Mesenchymal stem cell (in vitro differentiated cells and primary cell): ENCODE data around the gene UBE2E1.
A peak's percentile ranks its signal among the peaks of the same experiment; 100 is the strongest.
"Not testable (repeated sequence)": the region's sequence is repeated elsewhere in the genome, so short reads cannot be mapped to it uniquely, and the experiment has no call there.

Experiments
- DNase-seq: peaks from one replicate; pipeline ENCODE4 v3.0.0-alpha.2; 2013
- H2AFZ ChIP-seq: one replicate; pipeline ENCODE4 v1.6.1; 2013; ENCODE audit warnings: low read depth, mild to moderate bottlenecking, control low read depth, inconsistent platforms, low read length, moderate library complexity
- H2AK5ac ChIP-seq: 2 replicates; pipeline ENCODE4 v1.6.1; 2013; ENCODE audit warnings: low read length, moderate library complexity, mild to moderate bottlenecking, inconsistent platforms; ENCODE audit not compliant: severe bottlenecking
- H2BK120ac ChIP-seq: one replicate; pipeline ENCODE4 v1.6.1; 2013; ENCODE audit warnings: low read depth, mild to moderate bottlenecking, inconsistent platforms, low read length, moderate library complexity
- H2BK12ac ChIP-seq, 2 experiments: one replicate each; pipeline ENCODE4 v1.6.1; 2013; ENCODE audit warnings: inconsistent platforms in 2 of 2, low read length in 2 of 2, mild to moderate bottlenecking in 2 of 2, moderate library complexity in 2 of 2, control low read depth in 1 of 2
- H2BK15ac ChIP-seq: one replicate; pipeline ENCODE4 v1.6.1; 2013; ENCODE audit warnings: mild to moderate bottlenecking, low read depth, inconsistent platforms; ENCODE audit not compliant: poor library complexity, severe bottlenecking
- H2BK5ac ChIP-seq: 2 replicates; pipeline ENCODE4 v1.6.1; 2013; ENCODE audit warnings: low read depth, mild to moderate bottlenecking, low read length, control low read depth, inconsistent platforms; ENCODE audit not compliant: poor library complexity, severe bottlenecking
- H3K14ac ChIP-seq, 2 experiments: one replicate each; pipeline ENCODE4 v1.6.1; 2013; ENCODE audit warnings: inconsistent platforms in 2 of 2, low read length in 2 of 2, control low read depth in 1 of 2, mild to moderate bottlenecking in 1 of 2, moderate library complexity in 1 of 2
- H3K18ac ChIP-seq, 2 experiments: one replicate each; pipeline ENCODE4 v1.6.1; 2013; ENCODE audit warnings: inconsistent platforms in 2 of 2, low read length in 2 of 2, control low read depth in 1 of 2, low read depth in 1 of 2, mild to moderate bottlenecking in 1 of 2
- H3K23ac ChIP-seq, 2 experiments: one replicate each; pipeline ENCODE4 v1.6.1; 2013; ENCODE audit warnings: inconsistent platforms in 2 of 2, low read length in 2 of 2, mild to moderate bottlenecking in 2 of 2, moderate library complexity in 2 of 2, control low read depth in 1 of 2
- H3K27ac ChIP-seq: 2 replicates; pipeline ENCODE4 v1.5.1; 2013; ENCODE audit warnings: mild to moderate bottlenecking, moderate library complexity, low read length, control low read depth, inconsistent platforms; ENCODE audit not compliant: poor library complexity, severe bottlenecking
- H3K27me3 ChIP-seq, 2 experiments: 2 replicates each; pipeline versions ENCODE4 v1.6.1 to v1.7.0; 2013; ENCODE audit warnings: low read length in 2 of 2, mild to moderate bottlenecking in 2 of 2, moderate library complexity in 2 of 2, control low read depth in 1 of 2, inconsistent platforms in 1 of 2; ENCODE audit not compliant: control insufficient read depth in 1 of 2, insufficient read depth in 1 of 2
- H3K36me3 ChIP-seq, 2 experiments: 2 replicates each; pipeline versions ENCODE4 v1.6.1 to v1.7.0; 2013; ENCODE audit warnings: low read length in 2 of 2, control low read depth in 1 of 2, inconsistent platforms in 1 of 2, low read depth in 1 of 2, mild to moderate bottlenecking in 1 of 2; ENCODE audit not compliant: insufficient read depth in 2 of 2, control insufficient read depth in 1 of 2
- H3K4ac ChIP-seq, 2 experiments: one replicate each; pipeline ENCODE4 v1.6.1; 2013; ENCODE audit warnings: inconsistent platforms in 2 of 2, low read length in 2 of 2, mild to moderate bottlenecking in 2 of 2, moderate library complexity in 2 of 2, control low read depth in 1 of 2, low read depth in 1 of 2
- H3K4me1 ChIP-seq: 2 replicates; pipeline ENCODE4 v1.6.1; 2013; ENCODE audit warnings: low read depth, low read length, control low read depth; ENCODE audit not compliant: control insufficient read depth, insufficient read depth
- H3K4me2 ChIP-seq: 2 replicates; pipeline ENCODE4 v1.6.1; 2013; ENCODE audit warnings: low read length, mild to moderate bottlenecking, inconsistent platforms; ENCODE audit not compliant: poor library complexity, severe bottlenecking
- H3K4me3 ChIP-seq, 2 experiments: 2 replicates each; pipeline versions ENCODE4 v1.5.1 to v1.7.0; 2013; ENCODE audit warnings: low read length in 2 of 2, mild to moderate bottlenecking in 2 of 2, control low read depth in 1 of 2, low read depth in 1 of 2; ENCODE audit not compliant: insufficient read depth in 1 of 2
- H3K79me1 ChIP-seq: replicated peaks from 2 replicates; pipeline ENCODE4 v1.6.1; 2013; ENCODE audit warnings: mild to moderate bottlenecking, control low read depth, low read length, inconsistent platforms; ENCODE audit not compliant: poor library complexity, severe bottlenecking
- H3K9ac ChIP-seq: 2 replicates; pipeline ENCODE4 v1.7.0; 2013; ENCODE audit warnings: mild to moderate bottlenecking, low read length, moderate library complexity
- H3K9me3 ChIP-seq: 2 replicates; pipeline ENCODE4 v1.7.0; 2013; ENCODE audit warnings: mild to moderate bottlenecking, low read length; ENCODE audit not compliant: control insufficient read depth
- H4K8ac ChIP-seq: one replicate; pipeline ENCODE4 v1.6.1; 2013; ENCODE audit warnings: inconsistent platforms, mild to moderate bottlenecking, low read length, moderate library complexity
- H4K91ac ChIP-seq: one replicate; pipeline ENCODE4 v1.6.1; 2013; ENCODE audit warnings: mild to moderate bottlenecking, low read length, inconsistent platforms
- WGBS: methylation state at CpG from one replicate; pipeline ENCODE4 v1.1.7; 2013; ENCODE audit warnings: mixed read lengths; 5-methylcytosine and 5-hydroxymethylcytosine counted together

UBE2E1 gene

GRCh38 chr3:23880703-23881339 lies 75.1 kb downstream of the UBE2E1 start:
- H2BK15ac ChIP-seq: no peak overlapping the region
- no peak overlapping the region for H4K91ac ChIP-seq
- H2BK120ac ChIP-seq: no peak overlapping the region
- DNase-seq: peak; percentile 29
- H2AFZ ChIP-seq: no peak overlapping the region
- peaks cover 30% of the 10 kb centered on the region for H3K79me1 ChIP-seq
- peaks cover 11 to 14% of the 10 kb centered on the region in 2 experiments for H3K36me3 ChIP-seq
- H3K9me3 ChIP-seq: no peaks in the 10 kb centered on the region
- no peak overlapping the region for H4K8ac ChIP-seq
- 59% methylated on average over 2 of the region's 4 CpGs for WGBS
- H3K4ac ChIP-seq: no peak overlapping the region
- H3K14ac ChIP-seq: no peak overlapping the region
- no peak overlapping the region for H3K4me3 ChIP-seq
- H2AK5ac ChIP-seq: no peak overlapping the region
- H3K27me3 ChIP-seq: no peaks in the 10 kb centered on the region
- H3K4me2 ChIP-seq: no peak overlapping the region
- no peak overlapping the region for H3K18ac ChIP-seq
- no peak overlapping the region for H3K23ac ChIP-seq
- no peak overlapping the region for H2BK12ac ChIP-seq
- peaks cover 3% of the 10 kb centered on the region for H3K4me1 ChIP-seq
- H2BK5ac ChIP-seq: no peak overlapping the region
- H3K27ac ChIP-seq: no peak overlapping the region
- no peak overlapping the region for H3K9ac ChIP-seq

GRCh38 chr3:23881993-23882392 lies 76.2 kb downstream of the UBE2E1 start:
- not testable (repeated sequence) for H4K91ac ChIP-seq, H2AK5ac ChIP-seq, H2BK12ac ChIP-seq, H3K23ac ChIP-seq, H3K27ac ChIP-seq, H2BK15ac ChIP-seq, H3K4ac ChIP-seq, H3K14ac ChIP-seq, H4K8ac ChIP-seq, H3K9ac ChIP-seq, H2BK5ac ChIP-seq, DNase-seq, H3K4me3 ChIP-seq, H3K9me3 ChIP-seq, H3K27me3 ChIP-seq, H3K18ac ChIP-seq, H2AFZ ChIP-seq, H3K4me2 ChIP-seq, H2BK120ac ChIP-seq, H3K4me1 ChIP-seq
- 66% methylated on average over 4 of the region's 4 CpGs for WGBS
- Histone ChIP-seq H3K79me1 (peaks cover 34% of the 10 kb centered on the region), H3K36me3 (peaks cover 14 to 17% of the 10 kb centered on the region in 2 experiments)

GRCh38 chr3:23882487-23882918 lies 76.7 kb downstream of the UBE2E1 start:
- Histone ChIP-seq H3K9me3 (no peaks in the 10 kb centered on the region), H4K8ac (peak overlapping the region; percentile 69), H3K23ac (no peak overlapping the region), H2BK120ac (no peak overlapping the region), H4K91ac (no peak overlapping the region), H3K4me3 (no peak overlapping the region), H3K4me2 (no peak overlapping the region), H3K4ac (no peak overlapping the region), H3K27me3 (no peaks in the 10 kb centered on the region), H2BK15ac (no peak overlapping the region), H2AFZ (no peak overlapping the region), H2AK5ac (no peak overlapping the region), H3K9ac (no peak overlapping the region), H3K4me1 (peaks cover 1% of the 10 kb centered on the region), H3K18ac (peak overlapping the region in 1 of 2 experiments; percentile 7), H3K36me3 (peaks cover 14 to 22% of the 10 kb centered on the region in 2 experiments), H2BK5ac (no peak overlapping the region), H3K79me1 (peaks cover 38% of the 10 kb centered on the region), H2BK12ac (peak overlapping the region in 1 of 2 experiments; percentile 39), H3K14ac (no peak overlapping the region), H3K27ac (no peak overlapping the region)
- WGBS: 97% methylated on average over 28 of the region's 28 CpGs
- no peak for DNase-seq

- Histone ChIP-seq H3K18ac (no peak overlapping the region), H3K4me1 (peaks cover 1% of the 10 kb centered on the region), H3K23ac (no peak overlapping the region), H3K27ac (no peak overlapping the region), H3K79me1 (peaks cover 36% of the 10 kb centered on the region), H3K9ac (no peak overlapping the region), H2BK120ac (no peak overlapping the region), H4K91ac (no peak overlapping the region), H3K14ac (no peak overlapping the region), H3K36me3 (peaks cover 11 to 36% of the 10 kb centered on the region in 2 experiments), H2AK5ac (no peak overlapping the region), H3K9me3 (no peaks in the 10 kb centered on the region), H3K4me2 (no peak overlapping the region), H2BK5ac (no peak overlapping the region), H3K4me3 (no peak overlapping the region), H2AFZ (no peak overlapping the region), H2BK12ac (no peak overlapping the region), H2BK15ac (no peak overlapping the region), H4K8ac (no peak overlapping the region), H3K4ac (no peak overlapping the region), H3K27me3 (no peaks in the 10 kb centered on the region)
- no peak for DNase-seq
- 100% methylated on average over 1 of the region's 2 CpGs for WGBS
Measured at GRCh38 chr3:23884481-23884880, 78.7 kb downstream of the UBE2E1 start.
